NCI-H128 (cell line): ENCODE measurements around the gene TRIM56.
"Not testable (repeated sequence)": the region's sequence is repeated elsewhere in the genome, so short reads cannot be mapped to it uniquely, and the experiment has no call there.

ENCODE experiments used
- DNase-seq: peaks from one replicate; lab custom pipeline; 2025; ENCODE audit not compliant: unreplicated experiment; lab: John Stamatoyannopoulos, UW

Gene TRIM56

DNA sequence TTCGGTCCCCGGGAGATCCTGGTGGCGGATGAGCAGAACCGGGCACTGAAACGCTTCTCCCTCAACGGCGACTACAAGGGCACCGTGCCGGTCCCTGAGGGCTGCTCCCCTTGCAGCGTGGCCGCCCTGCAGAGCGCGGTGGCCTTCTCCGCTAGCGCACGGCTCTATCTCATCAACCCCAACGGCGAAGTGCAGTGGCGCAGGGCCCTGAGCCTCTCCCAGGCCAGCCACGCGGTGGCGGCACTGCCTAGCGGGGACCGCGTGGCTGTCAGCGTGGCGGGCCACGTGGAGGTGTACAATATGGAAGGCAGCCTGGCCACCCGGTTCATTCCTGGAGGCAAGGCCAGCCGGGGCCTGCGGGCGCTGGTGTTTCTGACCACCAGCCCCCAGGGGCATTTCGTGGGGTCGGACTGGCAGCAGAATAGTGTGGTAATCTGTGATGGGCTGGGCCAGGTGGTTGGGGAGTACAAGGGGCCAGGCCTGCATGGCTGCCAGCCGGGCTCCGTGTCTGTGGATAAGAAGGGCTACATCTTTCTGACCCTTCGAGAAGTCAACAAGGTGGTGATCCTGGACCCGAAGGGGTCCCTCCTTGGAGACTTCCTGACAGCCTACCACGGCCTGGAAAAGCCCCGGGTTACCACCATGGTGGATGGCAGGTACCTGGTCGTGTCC is 3.7 kb downstream of the TRIM56 start:
- DNase-seq: no peak

DNA sequence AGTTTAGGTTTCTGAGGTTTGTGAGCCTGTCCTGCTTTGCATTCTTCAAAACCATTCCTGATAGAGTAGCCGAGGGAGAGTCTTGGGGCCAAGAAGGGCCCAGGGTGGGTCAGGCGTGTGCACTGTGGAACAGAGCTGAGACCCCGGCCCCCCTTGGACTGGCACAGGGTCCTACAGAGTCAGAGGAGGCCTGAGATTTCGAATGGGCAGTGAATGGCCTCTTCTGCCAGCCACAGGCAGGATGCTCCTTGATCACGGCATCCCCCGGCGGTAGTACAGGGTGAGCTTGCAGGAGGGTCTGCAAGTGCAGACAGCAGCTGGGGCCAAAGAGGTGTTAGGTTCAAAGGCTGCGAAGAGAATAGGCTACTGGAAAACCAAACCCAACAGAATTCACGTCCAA is 4.6 kb downstream of the TRIM56 start:
- DNase-seq: no peak

DNA sequence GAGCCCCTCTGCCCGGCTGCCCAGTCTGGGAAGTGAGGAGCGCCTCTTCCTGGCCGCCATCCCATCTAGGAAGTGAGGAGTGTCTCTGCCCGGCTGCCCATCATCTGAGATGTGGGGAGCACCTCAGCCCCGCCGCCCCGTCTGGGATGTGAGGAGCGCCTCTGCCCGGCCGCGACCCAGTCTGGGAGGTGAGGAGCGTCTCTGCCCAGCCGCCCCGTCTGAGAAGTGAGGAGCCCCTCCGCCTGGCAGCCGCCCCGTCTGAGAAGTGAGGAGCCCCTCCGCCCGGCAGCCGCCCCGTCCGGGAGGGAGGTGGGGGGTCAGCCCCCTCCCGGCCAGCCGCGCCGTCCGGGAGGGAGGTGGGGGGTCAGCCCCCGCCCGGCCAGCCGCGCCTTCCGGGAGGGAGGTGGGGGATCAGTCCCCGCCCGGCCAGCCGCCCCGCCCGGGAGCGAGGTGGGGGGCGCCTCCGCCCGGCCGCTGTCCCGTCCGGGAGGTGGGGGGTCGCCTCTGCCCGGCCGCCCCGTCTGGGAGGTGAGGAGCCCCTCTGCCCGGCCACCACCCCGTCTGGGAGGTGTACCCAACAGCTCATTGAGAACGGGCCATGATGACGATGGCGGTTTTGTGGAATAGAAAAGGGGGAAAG is 7.1 kb downstream of the TRIM56 start:
- not testable (repeated sequence) for DNase-seq

DNA sequence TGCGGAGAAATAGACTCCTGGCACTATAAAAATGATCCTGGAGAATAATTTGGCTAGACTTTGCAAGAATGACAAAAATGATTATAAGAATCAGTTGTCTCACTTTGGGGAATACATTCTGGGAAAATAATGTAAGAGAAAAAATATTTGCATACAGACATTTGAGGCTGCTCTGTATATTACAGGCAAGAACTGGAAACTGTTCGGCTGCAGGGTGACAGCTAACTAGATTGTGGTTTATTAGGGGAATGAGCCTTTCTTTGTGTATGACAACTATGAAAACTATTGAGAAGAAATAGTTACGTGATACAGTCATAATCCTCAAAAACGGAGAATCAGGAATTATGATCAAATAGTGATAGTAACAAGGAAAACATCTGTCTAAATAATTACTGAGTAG is 8.6 kb downstream of the TRIM56 start:
- no peak for DNase-seq

DNA sequence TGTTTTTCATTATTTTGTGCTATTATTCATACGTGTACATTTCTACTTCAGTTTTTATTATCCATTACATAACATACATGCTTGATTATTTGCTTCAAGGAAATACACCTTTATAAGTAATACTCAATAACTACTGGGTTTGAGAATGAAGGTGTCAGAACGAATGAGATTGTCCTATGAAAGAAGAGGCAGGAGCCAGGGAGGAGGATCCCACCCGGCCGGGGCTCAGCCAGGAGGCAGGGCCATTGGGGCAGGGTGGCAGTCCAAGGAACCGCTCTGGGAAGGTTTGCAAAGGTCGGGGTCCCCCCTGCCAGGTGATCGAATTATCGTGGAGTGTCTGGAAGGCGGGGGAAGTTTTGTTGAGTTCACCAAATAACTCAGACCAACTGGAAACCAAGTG is 9.1 kb downstream of the TRIM56 start:
- no peak for DNase-seq

DNA sequence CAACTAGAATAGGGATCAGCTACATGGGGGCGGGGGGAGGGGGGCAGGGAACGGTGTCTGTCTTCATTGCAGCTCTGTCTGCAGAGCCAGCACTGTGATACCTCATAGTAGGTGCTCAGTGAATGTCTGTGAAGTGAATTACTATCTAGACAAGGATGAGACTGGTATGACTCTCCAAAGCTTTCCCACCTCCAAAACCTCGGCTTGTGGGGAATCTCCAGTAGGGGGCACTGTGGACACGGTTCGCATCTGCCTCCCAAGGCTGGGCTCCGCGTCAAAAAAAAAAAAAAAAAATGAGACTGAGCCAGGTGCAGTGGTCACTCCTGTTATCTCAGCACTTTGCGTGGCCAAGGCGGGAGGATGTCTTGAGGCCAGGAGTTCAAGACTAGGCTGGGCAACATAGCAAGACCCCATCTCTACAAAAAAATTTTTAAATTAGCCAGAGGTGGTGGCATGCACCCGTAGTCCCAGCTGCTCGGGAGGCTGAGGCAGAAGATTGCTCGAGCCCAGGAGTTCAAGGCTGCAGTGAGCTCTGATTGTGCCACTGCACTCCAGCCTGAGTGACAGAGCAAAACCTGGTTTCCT is 9.6 kb downstream of the TRIM56 start:
- no peak for DNase-seq

DNA sequence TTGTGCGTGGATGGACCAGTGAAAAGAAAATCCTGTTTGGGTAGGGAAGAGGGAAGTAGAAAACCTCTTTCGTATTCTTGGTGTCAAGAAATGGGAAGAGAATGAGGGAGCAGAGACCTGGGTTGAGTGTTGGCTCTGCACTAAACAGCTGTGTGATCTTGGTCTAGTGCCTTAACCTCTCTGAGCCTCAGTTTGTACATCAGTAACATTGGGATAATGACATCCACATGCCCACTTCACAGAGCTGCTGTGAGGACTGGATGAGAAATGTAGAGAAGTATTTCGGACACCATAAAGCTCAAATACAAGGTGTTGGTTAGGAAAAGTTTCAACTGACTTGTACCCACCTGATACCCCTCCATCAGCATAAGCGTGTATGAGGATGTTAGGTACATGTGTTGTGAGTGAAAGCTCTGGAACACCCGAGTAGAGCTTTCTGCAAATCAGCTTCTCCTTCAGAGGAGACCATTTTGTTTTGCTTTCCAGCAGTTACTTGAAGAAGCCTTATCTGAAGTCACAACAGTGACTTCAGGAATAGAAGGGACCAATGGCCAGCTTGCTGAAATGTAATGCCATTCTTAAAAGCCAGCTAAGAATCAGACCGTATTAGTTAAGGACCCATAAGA is 11.2 kb downstream of the TRIM56 start:
- DNase-seq: no peak

DNA sequence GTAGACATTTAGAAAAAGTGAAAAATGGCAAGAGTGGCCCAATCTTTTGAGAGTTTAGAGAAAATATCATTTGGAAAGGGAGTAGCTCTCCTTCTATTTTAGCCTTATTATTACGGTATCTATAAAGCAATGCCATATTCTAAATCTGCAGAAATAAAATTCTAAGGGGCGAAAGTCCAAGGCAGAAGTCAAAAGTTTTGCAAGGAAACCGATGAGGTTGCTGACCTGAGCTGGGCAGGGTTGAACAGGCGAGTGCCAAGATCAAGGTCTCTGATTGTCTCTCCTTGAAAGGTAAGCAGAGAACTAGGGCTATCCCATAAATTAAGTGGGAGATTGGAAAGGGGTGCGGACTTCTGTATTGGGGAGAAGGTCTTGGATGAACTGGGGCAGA is 11.7 kb downstream of the TRIM56 start:
- DNase-seq: no peak

DNA sequence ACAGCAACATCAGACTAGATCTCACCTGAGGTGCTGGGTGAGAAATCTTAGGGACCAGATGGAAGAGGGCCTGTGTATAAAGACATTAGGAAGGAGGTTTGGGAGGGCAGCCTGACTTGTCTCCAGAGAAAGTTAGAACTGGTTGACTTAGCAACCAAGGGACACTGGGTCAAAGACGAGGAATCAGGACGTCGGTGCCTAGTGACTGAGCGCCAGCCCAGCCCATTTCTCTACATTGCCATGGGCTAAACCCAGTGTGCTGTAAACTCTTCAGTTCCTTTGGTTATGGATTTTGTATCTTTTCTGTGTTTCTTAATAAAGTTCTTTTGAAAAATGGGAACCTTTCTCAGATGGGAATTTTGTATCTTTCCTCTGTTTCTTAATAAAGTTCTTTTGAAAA is 12.3 kb downstream of the TRIM56 start:
- DNase-seq: no peak

DNA sequence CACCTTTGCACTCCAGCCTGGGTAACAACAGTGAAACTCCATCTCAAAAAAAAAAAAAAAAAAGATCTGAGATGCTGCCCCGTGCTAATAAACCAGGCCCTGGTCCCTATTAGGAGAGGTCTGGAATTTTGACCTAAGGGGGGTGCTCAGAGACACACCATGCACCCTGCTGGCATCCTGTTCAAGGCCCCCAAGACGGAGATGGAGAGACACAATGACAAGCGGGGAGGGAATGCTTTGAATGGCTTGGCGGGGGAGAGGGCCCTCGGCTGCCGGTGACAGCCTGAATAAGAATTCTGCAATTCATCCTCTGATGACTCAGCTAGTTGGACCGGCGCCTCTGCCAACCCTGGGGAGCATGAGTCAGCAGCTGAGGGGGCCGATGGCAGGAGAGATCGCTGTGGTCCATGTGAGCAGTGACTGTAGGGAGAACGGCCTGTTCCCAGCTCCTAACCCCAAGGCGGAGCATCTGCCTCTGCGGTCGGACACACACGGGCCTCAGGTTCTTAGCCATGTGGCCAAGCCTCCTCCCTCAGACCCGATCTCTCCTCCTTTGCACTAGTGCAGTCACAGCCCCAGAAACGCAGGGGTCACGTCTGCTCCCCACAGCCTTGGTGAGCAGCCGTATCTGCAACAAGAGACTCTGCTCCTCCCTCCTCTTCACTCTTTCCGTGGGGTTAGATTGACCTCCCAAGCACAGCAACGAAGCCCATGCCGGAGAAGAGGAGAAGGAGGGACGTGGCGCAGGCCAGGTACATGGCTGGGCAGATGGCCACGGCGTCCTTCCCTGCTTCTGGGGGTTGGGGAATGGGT is 14.9 kb downstream of the TRIM56 start:
- DNase-seq: no peak

DNA sequence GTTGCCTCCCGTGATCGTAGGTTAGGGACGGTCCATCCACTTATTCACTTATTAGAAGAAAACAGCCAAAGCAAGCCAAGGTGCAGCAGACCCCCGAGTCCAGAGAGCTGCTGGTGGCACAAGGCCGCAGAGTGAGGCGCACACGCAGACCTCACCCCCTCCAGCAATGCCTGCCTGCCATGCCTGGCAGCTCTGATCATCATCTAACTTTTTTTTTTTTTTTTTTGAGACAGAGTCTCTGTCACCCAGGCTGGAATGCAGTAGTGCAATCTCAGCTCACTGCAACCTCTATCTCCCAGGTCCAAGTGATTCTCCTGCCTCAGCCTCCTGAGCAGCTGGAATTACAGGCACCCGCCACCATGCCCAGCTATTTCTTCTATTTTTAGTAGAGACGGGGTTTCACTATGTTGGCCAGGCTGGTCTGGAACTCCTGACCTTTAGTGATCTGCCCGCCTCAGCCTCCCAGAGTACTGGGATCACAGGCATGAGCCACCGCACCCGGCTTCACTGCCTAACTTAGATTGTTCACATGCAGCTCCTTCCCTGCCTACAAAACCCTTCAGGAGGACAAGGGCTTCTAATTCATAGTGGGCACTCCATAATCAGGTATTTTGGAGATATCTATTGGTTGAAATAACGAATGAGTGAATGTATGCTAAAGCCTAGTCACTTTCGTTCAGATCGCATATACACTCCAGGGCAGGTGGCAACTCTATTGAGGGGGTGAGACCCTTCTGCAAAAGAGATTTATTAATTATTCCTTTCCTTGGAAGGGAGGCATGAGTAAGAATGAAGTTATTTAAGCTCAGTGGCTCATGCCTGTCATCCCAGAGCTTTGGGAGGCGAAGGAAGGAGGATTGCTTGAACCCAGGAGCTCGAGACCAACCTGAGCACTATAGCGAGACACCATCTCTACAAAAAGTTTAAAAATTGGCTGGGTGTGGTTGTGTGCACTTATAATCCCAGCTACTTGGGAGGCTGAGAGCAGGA is 15.9 kb downstream of the TRIM56 start:
- DNase-seq: no peak

DNA sequence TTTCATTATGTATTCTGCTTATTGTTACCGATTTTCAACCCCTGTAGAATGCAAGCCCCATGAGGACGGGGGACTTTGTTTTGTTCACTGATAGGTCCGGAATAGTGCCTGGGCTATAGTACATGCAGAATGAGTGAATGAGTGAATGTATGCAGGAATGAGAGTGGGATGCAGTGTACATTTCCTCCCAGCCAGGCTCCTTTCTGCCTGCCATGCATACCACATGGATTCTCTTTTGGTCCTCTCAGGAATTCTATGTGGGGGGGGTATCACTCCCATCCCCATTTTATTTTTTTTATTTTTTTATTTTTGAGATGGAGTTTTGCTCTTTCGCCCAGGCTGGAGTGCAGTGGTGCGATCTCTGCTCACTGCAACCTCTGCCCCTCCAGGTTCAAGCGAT is 16.7 kb downstream of the TRIM56 start:
- DNase-seq: no peak

DNA sequence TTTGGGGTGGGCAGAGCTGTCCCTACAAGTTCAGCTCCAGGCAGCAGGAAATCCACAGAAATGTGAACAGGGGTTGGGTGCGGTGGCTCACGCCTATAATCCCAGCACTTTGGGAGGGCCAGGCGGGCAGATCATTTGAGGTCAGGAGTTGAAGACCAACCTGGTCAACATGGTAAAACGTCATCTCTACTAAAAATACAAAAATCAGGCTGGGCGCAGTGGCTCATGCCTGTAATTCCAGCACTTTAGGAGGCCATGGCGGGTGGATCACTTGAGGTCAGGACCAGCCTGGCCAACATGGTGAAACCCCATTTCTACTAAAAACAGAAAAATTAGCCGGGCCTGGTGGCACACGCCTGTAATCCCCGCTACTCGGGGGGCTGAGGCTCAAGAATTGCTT is 18.4 kb downstream of the TRIM56 start:
- DNase-seq: not testable (repeated sequence)

DNA sequence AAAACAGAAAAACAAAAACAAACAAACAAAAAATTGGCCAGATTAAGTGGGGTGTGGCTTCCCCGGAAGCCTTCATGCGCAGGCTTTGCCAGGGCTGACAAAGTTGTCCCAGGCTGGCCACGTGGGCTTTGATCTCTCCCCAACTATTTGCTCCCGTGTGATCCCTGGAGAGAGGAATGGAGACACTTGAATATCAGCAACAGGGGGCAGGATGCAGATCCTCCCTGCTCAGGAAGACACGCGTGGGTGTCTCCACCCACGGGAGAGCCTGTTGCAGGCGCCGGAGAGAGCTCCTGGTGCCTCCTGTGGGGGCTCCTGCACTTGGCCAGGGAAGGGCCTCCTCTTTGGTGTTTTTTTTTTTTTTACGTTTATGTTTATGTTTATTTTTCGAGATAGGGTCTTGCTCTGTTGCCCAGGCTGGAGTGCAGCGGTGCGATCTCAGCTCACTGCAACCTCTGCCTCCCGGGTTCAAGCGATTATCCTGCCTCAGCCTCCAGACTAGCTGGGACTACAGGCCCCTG is 19.0 kb downstream of the TRIM56 start:
- DNase-seq: no peak

DNA sequence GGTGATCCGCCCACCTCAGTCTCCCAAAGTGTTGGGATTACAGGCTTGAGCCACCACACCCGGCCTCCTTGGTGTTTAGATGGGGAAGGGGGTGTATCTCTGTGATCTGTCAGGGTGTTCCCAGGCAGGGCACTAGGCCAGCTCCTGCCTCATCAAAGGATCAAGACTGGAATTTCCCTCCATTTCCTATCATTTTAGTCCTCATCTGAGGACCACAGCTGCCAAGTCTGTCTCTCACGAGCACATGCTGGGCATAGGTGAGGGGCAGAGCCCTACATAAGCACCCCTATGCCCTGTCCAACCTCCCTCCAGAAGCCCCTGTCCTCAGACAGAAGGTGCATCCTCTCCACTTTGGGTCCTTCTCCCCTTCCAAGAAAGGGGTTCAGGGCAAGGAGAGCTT is 19.5 kb downstream of the TRIM56 start:
- no peak for DNase-seq

DNA sequence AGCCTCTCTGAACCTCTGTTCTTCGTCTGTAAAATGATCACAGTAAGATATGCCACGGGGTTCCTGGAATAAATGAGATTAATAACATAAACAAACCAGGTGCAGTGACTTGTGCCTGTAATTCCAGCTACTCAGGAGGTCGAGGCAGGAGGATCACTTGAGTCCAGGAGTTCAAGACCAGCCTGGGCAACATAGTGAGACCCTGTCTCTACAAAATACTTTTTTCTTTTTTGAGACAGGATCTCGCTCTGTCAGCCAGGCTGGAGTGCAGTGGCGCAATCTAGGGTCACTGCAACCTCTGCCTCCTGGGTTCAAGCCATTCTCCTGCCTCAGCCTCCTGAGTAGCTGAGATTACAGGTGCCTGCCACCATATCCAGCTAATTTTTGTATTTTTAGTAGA is 20.0 kb downstream of the TRIM56 start:
- not testable (repeated sequence) for DNase-seq

DNA sequence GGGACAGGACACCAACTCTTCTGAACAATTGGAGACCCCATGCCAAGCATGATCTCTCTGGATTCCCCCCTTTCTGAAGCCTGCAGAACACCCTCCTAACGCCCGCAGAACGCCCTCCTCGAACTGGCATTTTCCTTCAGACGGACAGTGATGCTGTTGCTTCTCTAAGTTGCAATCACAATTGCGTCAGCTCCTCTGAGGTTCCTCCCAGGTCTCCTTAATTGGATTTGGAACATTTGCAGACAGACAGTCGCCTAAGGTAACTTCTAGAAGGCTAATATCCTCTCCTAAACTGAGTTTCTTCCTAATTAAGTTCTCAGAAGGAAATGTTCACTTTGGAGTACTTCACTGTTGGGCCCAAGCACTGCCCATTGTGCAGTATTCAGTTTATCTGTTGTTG is 21.1 kb downstream of the TRIM56 start:
- no peak for DNase-seq

DNA sequence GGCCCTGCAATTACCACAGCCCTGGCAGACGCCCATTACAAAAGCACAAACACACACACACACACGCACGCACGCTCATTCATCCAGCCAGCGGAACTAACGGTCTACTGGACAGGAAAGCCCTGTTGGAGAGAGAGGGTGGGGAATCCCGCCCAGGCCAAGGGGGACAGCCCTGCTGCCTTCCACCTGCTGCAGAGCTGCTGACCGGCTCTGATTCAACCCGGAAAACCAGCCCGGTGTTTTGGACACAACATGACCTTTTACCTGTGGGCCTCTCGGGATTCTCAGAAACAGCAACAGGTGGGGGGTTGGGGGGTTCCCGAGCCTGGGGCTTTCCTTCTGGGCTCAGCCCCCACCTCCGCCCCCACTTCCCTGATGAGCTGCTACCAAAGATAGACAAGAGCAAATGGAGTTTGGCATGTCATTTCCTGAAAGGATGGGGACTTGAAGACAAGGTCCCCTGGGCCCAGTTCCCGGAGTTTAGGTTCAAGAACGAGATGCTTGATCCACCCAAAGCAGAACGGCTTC is 23.1 kb downstream of the TRIM56 start:
- no peak for DNase-seq

DNA sequence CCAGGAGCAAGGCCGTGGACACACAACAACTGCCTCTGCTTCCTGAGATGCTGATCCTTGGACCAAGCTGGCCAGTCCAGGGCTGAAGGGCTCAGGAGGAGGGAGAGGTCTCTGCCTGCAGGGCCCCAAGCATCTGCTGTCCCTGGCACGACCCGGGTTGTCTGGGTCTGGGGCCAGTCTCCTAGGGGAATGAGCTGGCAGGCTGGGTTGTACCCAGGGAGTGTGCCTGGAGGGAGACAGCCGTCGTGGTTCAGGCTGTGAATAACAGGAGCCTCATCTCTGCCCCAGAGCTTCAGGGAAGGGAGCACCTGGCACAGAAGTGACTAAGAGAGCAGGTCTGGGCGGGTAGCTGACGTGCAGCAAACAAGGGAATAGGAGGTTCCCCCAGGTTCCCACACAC is 23.7 kb downstream of the TRIM56 start:
- DNase-seq: no peak

DNA sequence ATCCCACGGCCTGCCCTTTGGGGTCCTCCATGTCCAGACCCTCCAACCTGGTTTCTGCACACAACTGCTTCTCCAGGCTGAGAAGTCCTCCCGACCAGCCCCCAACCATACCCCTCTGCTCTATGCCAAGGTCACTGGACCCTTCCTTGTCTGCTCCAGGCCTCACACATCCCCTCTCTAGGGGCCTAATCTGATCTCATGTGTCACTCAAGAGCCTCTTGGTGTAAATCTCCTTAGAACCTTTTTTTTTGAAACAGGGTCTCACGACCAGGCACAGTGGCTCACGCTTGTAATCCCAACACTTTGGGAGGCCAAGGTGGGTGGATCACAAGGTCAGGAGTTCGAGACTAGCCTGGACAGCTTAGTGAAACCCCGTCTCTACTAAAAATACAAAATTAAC is 24.1 kb downstream of the TRIM56 start:
- DNase-seq: no peak
